ENCODE measurements around the gene RALBP1. TPM values are rescaled to one million over a fixed set of nuclear protein-coding genes. Genes with fewer than 3 reads are reported as not detected.

The RALBP1 gene
- total RNA-seq, 1 donor from 2014 or later, result 63.3 TPM

GRCh38 chr18:9547782-9548181 is 72.5 kb downstream of the RALBP1 start:
- no peak for DNase-seq (ENCODE audit: low read depth in 2 of 2)

GRCh38 chr18:9549405-9549804 is 74.1 kb downstream of the RALBP1 start:
- DNase-seq (ENCODE audit: low read depth in 2 of 2), result no peak

- no peak for DNase-seq (ENCODE audit: low read depth in 2 of 2)
These were observed 75.1 kb downstream of the RALBP1 start for GRCh38 chr18:9550429-9550828.

- DNase-seq (ENCODE audit: low read depth in 2 of 2), result no peak
These were observed 76.9 kb downstream of the RALBP1 start for GRCh38 chr18:9552191-9552590.

GRCh38 chr18:9552616-9553015 is 77.3 kb downstream of the RALBP1 start:
- DNase-seq (ENCODE audit: low read depth in 2 of 2), result no peak

- DNase-seq (ENCODE audit: low read depth in 2 of 2), result no peak
These were observed 82.1 kb downstream of the RALBP1 start for GRCh38 chr18:9557250-9557943.

GRCh38 chr18:9558387-9559064 is 83.2 kb downstream of the RALBP1 start:
- no peak for DNase-seq (ENCODE audit: low read depth in 2 of 2)

- no peak for DNase-seq (ENCODE audit: low read depth in 2 of 2)
These were observed 83.9 kb downstream of the RALBP1 start for GRCh38 chr18:9559253-9559652.

- peak in 1 of 2 donors; percentile 31 for DNase-seq (ENCODE audit: low read depth in 2 of 2)
These were observed 86.4 kb downstream of the RALBP1 start for GRCh38 chr18:9561759-9562158.

GRCh38 chr18:9562584-9562983 is 87.3 kb downstream of the RALBP1 start:
- no peak for DNase-seq (ENCODE audit: low read depth in 2 of 2)

GRCh38 chr18:9563331-9563730 is 88.0 kb downstream of the RALBP1 start:
- no peak for DNase-seq (ENCODE audit: low read depth in 2 of 2)

- DNase-seq (ENCODE audit: low read depth in 2 of 2), result no peak
These were observed 90.1 kb downstream of the RALBP1 start for GRCh38 chr18:9565407-9565806.

GRCh38 chr18:9568186-9568585 is 92.9 kb downstream of the RALBP1 start:
- DNase-seq (ENCODE audit: low read depth in 2 of 2), result no peak

GRCh38 chr18:9569178-9569577 is 93.9 kb downstream of the RALBP1 start:
- DNase-seq (ENCODE audit: low read depth in 2 of 2), result no peak

- DNase-seq (ENCODE audit: low read depth in 2 of 2), result no peak
These were observed 94.9 kb downstream of the RALBP1 start for GRCh38 chr18:9570255-9570654.

- peak; percentile 86 to 90 for DNase-seq (ENCODE audit: low read depth in 2 of 2)
These were observed 96.2 kb downstream of the RALBP1 start for GRCh38 chr18:9571546-9571945.

- DNase-seq (ENCODE audit: low read depth in 2 of 2), result no peak
These were observed 99.3 kb downstream of the RALBP1 start for GRCh38 chr18:9574473-9575115.

GRCh38 chr18:9575558-9575957 is 100.2 kb downstream of the RALBP1 start:
- peak; percentile 98 for DNase-seq (ENCODE audit: low read depth in 2 of 2)

GRCh38 chr18:9577361-9577760 is 102.0 kb downstream of the RALBP1 start:
- no peak for DNase-seq (ENCODE audit: low read depth in 2 of 2)

GRCh38 chr18:9578306-9578705 is 103.0 kb downstream of the RALBP1 start:
- no peak for DNase-seq (ENCODE audit: low read depth in 2 of 2)

GRCh38 chr18:9581667-9582066 is 106.4 kb downstream of the RALBP1 start:
- no peak for DNase-seq (ENCODE audit: low read depth in 2 of 2)

- DNase-seq (ENCODE audit: low read depth in 2 of 2), result no peak
These were observed 111.5 kb downstream of the RALBP1 start for GRCh38 chr18:9586814-9587213.
